NCI-H2029 (cell line): Measurements from ENCODE around the gene GPATCH3.
A peak's percentile ranks its signal among the peaks of the same experiment; 100 is the strongest.
"Not testable (repeated sequence)": the region's sequence is repeated elsewhere in the genome, so short reads cannot be mapped to it uniquely, and the experiment has no call there.

Source experiments
- DNase-seq: peaks from one replicate; lab custom pipeline; 2025; lab: John Stamatoyannopoulos, UW

The GPATCH3 gene

DNA sequence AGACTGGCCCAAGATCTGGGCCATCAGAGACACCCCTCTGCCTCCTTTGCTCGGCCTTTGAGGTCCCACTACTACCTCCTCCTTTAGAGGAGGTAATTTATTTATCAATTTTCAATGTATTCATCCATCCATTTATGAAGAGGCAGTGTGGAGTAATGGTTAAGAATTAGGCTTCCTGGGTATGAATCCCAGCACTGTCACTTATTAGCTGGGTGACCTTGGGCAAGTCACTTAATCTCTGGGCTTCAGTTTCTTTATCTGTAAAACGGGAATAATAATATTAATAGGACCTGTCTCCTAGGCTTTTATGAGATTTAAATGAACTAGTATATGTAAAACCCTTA is 11.9 kb upstream of the GPATCH3 start:
- no peak for DNase-seq

GRCh38 chr1:26911399-26912146 is 11.3 kb upstream of the GPATCH3 start:
- no peak for DNase-seq

- no peak for DNase-seq
Observed at GRCh38 chr1:26910343-26911160, 10.3 kb upstream of the GPATCH3 start.

DNA sequence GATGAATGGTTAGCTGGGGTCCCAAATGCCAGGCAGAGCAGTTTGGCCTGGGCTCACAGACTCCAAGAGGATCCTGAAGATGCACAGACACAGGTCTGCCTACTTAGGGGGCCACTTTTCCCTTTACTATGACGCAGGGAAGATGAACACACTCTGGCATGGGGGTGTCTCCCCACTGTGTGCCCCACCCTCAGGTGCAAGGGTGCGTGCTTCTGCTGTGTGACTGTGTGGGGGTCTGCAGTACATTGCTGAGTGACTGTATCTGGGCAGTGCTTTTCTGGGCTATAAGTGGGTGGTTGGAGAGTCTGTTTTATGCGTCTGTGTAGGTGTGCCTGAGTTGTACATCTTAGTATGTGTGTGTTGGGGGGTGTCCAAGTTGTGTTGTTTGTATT is 9.7 kb upstream of the GPATCH3 start:
- no peak for DNase-seq

DNA sequence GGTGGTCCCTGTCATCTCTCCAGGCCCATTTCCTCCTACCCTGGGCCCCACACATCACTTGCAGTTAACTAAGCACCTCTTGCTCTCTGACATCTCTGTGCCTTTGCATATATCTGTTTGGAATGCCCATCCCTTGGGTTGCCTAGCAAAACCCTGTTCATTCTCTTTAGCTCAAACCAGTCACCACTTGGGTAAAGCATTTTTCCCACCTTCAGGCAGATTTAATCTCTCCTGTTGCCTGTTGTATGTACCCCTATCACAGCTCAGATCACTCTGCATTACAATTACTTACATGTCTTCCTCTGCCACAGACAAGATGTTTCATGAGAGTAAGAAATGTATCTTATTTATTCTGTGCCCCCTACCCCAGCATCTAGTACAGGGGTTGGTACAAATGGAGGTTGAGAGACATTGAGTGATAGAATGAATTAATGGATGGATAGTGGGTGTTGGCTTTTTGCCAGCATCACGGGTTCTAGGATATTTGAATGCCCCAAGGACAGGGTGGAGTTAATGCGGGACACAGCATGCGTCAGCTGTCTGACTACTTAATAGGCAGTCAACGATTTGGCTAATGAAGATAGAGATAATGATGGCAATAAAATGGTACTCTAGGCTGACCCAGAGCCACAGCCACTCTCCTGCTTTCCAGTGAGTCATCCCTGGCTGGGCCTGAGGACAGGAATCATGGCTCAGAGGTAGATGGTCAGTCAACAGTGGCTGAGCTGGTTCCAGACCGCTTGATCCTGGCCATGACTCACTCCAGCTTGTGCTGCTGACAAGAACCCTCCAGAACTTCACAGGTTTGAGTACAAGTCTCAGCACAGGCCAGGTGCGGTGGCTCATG is 7.0 kb upstream of the GPATCH3 start:
- DNase-seq = no peak

- no peak for DNase-seq
Observed at GRCh38 chr1:26900815-26901511, 696 bp upstream of the GPATCH3 start.

DNA sequence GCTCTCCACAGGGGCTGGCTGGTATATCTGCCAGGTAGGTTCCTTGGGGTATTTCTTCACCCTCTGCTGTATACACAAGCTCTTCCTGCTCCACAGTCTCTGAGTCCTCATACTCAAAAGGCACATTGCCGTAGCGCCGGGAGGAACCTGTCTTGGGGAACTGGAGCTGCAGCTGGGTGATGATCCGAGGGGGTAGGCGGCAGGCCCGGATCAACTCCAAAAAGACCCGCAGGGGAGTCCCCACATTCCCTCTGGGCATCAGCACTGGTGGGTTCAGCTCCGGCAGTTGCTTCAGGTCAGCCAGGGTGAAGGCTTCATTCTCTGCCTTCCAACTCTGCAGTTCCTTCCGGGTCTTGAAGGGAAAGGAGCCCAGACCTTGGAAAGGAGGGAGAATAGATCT is 2.9 kb downstream of the GPATCH3 start:
- DNase-seq = no peak

DNA sequence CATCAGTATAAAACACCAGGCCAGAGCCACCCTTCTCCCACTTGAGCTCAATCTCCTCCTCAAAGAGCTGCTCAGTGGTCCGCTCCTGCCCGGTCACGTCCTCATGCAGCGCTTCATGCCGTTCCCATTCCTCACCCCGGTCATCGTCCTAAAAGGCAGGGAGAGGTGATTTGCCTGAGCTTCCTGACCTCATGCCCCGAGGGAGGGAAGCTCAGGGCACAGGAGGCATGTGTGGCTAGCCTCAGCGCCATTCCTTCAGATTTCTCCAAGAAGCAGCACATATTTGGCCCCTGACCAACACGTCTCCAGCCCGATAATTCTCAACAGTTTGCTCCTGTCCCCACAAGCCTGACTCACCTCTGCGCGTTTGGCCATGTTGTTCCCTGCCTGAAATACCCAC is 6.0 kb downstream of the GPATCH3 start:
- no peak for DNase-seq

- no peak for DNase-seq
Observed at GRCh38 chr1:26890467-26890796, 9.8 kb downstream of the GPATCH3 start.

DNA sequence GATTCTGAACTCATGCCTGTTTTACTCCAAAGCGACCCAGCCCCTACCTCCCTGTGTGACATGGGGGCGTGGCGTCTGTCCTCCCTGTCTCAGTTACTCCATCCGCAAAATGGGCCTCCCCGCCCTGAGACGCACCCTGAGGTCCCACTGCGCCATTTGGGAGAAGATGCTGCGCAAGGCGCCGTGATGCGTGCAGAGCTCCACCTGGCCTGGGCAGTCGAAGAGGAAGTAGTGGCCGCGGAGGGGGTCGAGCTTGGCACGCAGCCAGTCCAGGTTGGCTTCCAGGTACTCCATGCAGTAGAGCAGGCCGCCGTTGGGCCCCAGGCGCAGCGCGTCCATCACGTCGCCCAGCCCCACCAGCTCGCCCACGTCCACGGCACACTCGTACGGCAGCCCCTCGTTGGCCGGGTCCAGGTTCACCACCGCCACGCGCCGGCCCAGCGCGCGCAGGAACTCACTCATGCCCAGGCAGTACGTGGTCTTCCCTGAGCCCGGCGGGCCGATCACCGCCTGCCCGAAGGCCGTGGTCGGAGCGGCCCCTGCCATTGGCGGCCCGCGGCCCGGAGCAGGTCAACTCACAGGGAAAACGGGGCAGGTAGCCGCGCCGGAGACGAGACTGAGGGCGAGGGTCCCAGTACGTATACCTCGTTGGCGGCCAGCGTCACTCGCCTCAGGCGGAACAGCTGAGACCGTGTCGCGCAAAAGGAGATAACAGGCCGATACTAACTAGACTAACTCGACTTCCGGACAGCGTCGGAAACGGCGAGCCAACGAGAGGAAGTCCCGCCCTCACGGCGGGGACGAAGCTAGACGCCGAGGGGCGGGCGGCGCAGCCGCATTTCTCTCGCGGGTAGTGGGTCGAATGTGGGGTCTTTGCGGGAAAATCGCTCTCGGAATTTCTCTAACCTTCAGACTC is 10.5 kb downstream of the GPATCH3 start, which contains the start of gene GPN2:
TSS of gene GPN2 (minus strand) at position 733 of the 916 bp plus-strand sequence. CDS start at position 546, 187 bp downstream.
- DNase-seq = peak; percentile 45

GRCh38 chr1:26888231-26888630 is 12.0 kb downstream of the GPATCH3 start:
- DNase-seq = no peak

DNA sequence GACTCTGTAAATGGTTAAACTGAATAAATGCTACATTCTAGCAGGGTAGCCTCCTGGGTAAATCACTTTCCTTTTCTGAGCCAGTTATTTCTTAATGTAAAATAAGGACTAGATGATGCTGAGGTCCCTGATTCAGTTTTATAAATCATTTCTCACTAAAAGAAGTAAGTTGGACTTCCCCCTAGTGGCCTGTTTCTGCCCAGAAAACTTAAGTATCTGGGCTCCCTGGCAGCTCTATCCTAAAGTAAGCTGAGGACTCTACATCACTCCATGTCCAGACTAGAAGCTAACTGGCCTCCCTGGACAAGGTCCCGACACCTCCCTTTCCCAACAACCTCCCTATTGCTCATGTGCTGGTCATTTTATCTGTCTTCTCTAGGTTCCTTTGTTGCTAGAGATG is 13.1 kb downstream of the GPATCH3 start:
- no peak for DNase-seq

- no peak for DNase-seq
Observed at GRCh38 chr1:26882696-26883463, 17.4 kb downstream of the GPATCH3 start.

DNA sequence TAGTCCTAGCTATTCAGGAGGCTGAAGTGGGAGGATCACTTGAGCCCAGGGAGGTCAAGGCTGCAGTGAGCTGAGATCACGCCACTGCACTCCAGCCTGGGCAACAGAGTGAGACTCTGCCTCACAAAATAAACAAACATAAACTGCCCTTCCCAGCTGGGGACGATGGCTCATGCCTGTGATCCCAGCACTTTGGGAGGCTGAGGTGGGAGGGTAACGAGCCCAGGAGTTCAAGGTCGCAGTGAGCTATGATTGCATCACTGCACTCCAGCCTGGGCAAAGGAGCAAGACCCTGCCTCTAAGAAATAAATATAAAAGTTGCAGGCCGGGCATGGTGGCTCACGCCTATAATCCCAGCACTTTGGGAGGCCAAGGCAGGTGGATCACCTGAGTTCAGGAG is 18.7 kb downstream of the GPATCH3 start:
- DNase-seq = not testable (repeated sequence)

DNA sequence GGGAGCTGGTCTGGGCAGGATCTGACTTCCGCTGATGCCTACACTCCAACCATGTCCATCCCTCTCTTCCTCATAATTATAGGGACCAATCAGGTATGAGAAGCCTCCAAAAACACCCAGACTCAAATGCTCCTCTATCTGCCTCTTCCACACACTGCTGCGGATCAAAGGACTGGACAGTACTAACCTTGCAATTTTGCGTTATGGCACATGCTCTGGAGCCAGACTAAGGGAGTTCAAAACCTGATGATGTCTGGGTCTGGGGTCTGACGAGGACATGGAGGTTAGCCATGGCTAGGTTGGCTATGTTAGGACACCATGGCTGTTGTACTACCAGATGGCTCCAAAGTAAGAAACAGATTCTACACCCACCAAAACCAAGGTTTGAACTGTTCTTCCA is 20.5 kb downstream of the GPATCH3 start:
- no peak for DNase-seq

DNA sequence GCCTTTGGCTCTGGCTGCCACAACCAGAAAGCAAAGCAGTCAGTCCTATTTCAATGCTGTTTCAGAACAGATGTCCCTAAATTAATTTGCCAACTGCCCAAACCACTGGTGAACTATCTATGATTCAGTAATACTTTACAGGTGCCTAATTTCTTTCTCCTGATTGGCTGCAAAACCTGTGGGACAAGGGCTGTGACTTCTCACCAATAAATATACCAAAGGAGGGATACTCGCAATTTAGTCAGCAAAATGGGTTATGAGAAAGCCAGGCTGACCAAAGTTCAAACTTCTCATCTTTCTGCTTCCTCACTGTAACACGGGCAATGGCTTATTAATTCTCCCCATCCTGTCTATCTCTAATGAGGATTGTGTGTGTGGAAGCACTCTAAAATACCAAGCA is 22.9 kb downstream of the GPATCH3 start:
- no peak for DNase-seq

DNA sequence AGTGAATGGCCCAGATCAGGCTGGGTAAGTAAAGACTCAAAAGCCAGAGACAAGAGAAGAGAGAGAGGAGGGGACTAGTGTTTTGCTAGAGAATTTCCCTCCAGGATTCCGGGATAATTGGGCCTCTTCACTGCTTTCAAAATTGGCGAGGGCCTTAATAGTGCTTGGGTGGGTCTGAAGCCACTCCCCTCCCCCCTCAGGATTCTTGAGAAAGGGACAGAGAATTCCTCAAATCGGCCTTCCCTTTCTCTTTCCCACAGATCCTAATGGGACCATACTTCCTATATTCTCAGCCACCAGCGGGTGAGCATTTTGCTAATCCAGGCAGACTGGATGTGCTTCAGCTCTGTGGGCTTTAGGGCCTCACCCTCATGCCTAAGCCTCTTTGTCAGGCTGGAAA is 25.4 kb downstream of the GPATCH3 start:
- DNase-seq = no peak

DNA sequence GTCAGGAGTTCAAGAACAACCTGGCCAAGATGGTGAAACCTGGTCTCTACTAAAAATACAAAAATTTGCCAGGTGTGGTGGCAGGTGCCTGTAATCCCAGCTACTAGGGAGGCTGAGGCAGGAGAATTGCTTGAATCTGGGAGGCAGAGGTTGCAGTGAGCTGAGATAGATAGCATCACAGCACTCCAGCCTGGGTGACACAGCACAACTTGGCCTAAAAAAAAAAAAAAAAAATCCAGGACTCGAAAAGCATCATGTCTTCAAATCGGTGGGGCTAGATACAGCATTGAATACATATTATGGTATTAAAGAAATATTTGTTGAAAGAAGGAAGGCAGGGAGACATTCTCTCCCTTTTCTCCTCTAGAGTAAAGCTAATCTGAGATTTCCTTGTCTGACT is 27.2 kb downstream of the GPATCH3 start:
- DNase-seq = not testable (repeated sequence)

DNA sequence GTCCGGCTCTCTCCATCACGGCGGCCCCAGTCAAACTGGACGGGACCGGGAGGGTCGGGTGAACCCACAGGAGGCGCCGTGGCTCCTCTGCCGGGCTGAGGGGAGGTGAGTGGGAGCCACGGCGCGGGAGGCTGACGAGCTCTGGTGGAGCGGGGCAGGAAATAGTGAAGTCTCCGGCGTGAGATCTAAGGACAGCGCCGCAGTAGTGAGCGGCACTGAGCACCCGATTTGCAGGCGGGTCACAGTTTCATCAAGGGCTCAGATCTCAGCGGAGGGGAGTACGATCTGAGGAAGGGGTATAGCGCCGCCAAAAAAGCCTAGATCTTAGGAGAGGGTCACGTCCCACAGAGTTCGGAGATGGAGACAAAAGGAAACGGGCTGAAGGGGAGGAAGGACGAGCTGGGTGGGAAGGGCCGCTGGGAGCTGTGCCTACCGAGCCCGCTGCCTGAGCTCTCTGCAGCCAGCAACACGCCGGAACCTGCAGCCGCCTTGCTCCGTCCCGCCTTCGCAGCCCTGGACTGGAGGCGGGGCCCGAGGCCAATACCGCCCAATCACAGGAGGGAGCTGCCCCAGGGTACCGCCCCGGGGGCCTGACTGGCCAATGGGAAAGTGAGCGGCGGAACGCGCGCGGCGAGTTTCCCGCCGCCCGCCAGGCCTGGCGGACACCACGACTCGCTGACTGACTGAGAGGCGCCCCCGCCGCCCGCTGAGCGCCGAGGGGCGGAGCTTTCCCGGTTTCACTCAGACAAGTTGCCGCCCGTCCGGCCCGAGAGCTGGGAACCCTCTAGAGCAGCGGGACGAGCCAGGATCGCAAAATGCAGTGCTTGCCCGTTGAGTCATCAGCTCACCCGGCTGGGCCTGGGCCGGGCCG is 35.4 kb downstream of the GPATCH3 start:
- peak; percentile 92 for DNase-seq
